Thyroid gland (tissue), 4 donors: Measurements from ENCODE around the gene AARSD1. TPM values are rescaled to one million over a fixed set of nuclear protein-coding genes. Genes with fewer than 3 reads are reported as not detected.

ENCODE experiments used
- DNase-seq, 2 donors: peaks; one replicate each; pipeline ENCODE4 v3.0.0-alpha.2; 2019
- H3K27ac ChIP-seq, 3 donors: fragments of 200-600 bp; sonication (generic); 1 replicate in 2 of 3; 2 replicates in 1 of 3; pipeline ENCODE4 v1.5.1; 2016 to 2019; ENCODE audit warnings: mild to moderate bottlenecking in 1 of 3, moderate library complexity in 1 of 3
- H3K27me3 ChIP-seq: fragments of 200-600 bp; sonication (generic); one replicate; pipeline ENCODE4 v1.5.1; 2019
- H3K36me3 ChIP-seq, 2 donors: fragments of 200-600 bp; sonication (generic); one replicate each; pipeline ENCODE4 v1.5.1; 2016 to 2019
- H3K4me1 ChIP-seq, 2 donors: fragments of 200-600 bp; sonication (generic); one replicate each; pipeline ENCODE4 v1.5.1; 2017 to 2019
- H3K4me3 ChIP-seq, 3 donors: fragments of 200-600 bp; sonication (generic); replicated peaks in 1 of 3; 1 replicate in 2 of 3; 2 replicates in 1 of 3; pipeline ENCODE4 v1.5.1; 2016; ENCODE audit warnings: mild to moderate bottlenecking in 1 of 3
- H3K9me3 ChIP-seq: fragments of 200-600 bp; sonication (generic); one replicate; pipeline ENCODE4 v1.5.1; 2017
- CTCF ChIP-seq, 6 experiments: fragments of 200-600 bp in 3 of 6; fragments of 450-650 bp in 3 of 6; sonication (generic) in 3 of 6; IDR thresholded peaks; one replicate each; pipeline ENCODE4 v1.5.1; 2016 to 2019; ENCODE audit warnings: antibody characterized with exemption in 6 of 6, mild to moderate bottlenecking in 2 of 6, inconsistent platforms in 1 of 6, moderate library complexity in 1 of 6
- POLR2A ChIP-seq, 2 donors: fragments of 450-650 bp; IDR thresholded peaks; one replicate each; pipeline ENCODE4 v1.6.1; 2017; ENCODE audit warnings: antibody characterized with exemption in 2 of 2, mild to moderate bottlenecking in 2 of 2, moderate library complexity in 1 of 2
- WGBS, 2 donors: methylation state at CpG; one replicate each; pipeline ENCODE4 v1.1.5; 2017; 5-methylcytosine and 5-hydroxymethylcytosine counted together
- intact Hi-C: fragments of 100-400 bp; cut with DNase I; formaldehyde crosslinking; loops from one replicate; pipeline ENCODE4 v1.15.1; 2023
- total RNA-seq, 4 donors: library from RNA; depleted of rRNA; stranded (reverse); fragments of >200 nt; gene quantifications; one replicate each; pipeline ENCODE4 v1.2.3, GENCODE V29; 2016

The AARSD1 gene
- total RNA-seq, 4 donors from 2014 or later = 25.6 to 37.9 (median 32.5) TPM

GRCh38 chr17:42989726-42990652 lies 25.7 kb upstream of the AARSD1 start:
- Histone ChIP-seq H3K9me3 (no peaks in the 10 kb centered on the region), H3K4me3 (no peak overlapping the region), H3K27ac (no peak overlapping the region), H3K4me1 (no peaks in the 10 kb centered on the region), H3K36me3 (peaks cover 60 to 68% of the 10 kb centered on the region in 2 donors), H3K27me3 (no peaks in the 10 kb centered on the region)
- WGBS, 2 donors = 85 to 93% methylated on average over 6 of the region's 6 CpGs
- TF ChIP-seq POLR2A (IDR thresholded peaks at IDR 0.05) = no peak
- no peak for TF ChIP-seq CTCF (IDR thresholded peaks at IDR 0.05)
- no peak for DNase-seq
- intact Hi-C loops = no loop called here

- intact Hi-C loops = no loop called here
- H3K4me3 ChIP-seq = no peak overlapping the region
- no peak for DNase-seq
- 95 to 97% methylated on average over 5 of the region's 5 CpGs for WGBS, 2 donors
- H3K36me3 ChIP-seq = peaks cover 60 to 70% of the 10 kb centered on the region in 2 donors
- H3K27me3 ChIP-seq = no peaks in the 10 kb centered on the region
- TF ChIP-seq POLR2A (IDR thresholded peaks at IDR 0.05) (no peak), CTCF (IDR thresholded peaks at IDR 0.05) (no peak)
- H3K4me1 ChIP-seq = no peaks in the 10 kb centered on the region
- no peaks in the 10 kb centered on the region for H3K9me3 ChIP-seq
- H3K27ac ChIP-seq = no peak overlapping the region
Measured at GRCh38 chr17:42989141-42989540, 24.9 kb upstream of the AARSD1 start.

GRCh38 chr17:42985225-42985624 lies 21.0 kb upstream of the AARSD1 start:
- H3K36me3 ChIP-seq = peaks cover 42 to 44% of the 10 kb centered on the region in 2 donors
- intact Hi-C loops = no loop called here

GRCh38 chr17:42982266-42982665 lies 18.0 kb upstream of the AARSD1 start:
- H3K4me3 ChIP-seq = no peak overlapping the region
- no peaks in the 10 kb centered on the region for H3K27me3 ChIP-seq
- H3K27ac ChIP-seq = no peak overlapping the region
- intact Hi-C loops = no loop called here
- TF ChIP-seq POLR2A (IDR thresholded peaks at IDR 0.05) (no peak), CTCF (IDR thresholded peaks at IDR 0.05) (no peak)
- H3K36me3 ChIP-seq = peaks cover 13 to 16% of the 10 kb centered on the region in 2 donors
- DNase-seq = no peak
- no peaks in the 10 kb centered on the region for H3K9me3 ChIP-seq
- peaks cover 15 to 17% of the 10 kb centered on the region in 2 donors for H3K4me1 ChIP-seq

More at GRCh38 chr17:42985225-42985624, 21.0 kb upstream of the AARSD1 start:
- no peak overlapping the region for H3K27ac ChIP-seq
- 0% methylated on average over 1 of the region's 1 CpG for WGBS, 2 donors
- H3K9me3 ChIP-seq = no peaks in the 10 kb centered on the region
- TF ChIP-seq POLR2A (IDR thresholded peaks at IDR 0.05) (no peak), CTCF (IDR thresholded peaks at IDR 0.05) (no peak)
- no peaks in the 10 kb centered on the region for H3K27me3 ChIP-seq
- no peak overlapping the region for H3K4me3 ChIP-seq
- no peak for DNase-seq
- H3K4me1 ChIP-seq = peaks cover 10 to 11% of the 10 kb centered on the region in 2 donors

- Histone ChIP-seq H3K4me1 (peaks cover 15 to 17% of the 10 kb centered on the region in 2 donors), H3K4me3 (peak overlapping the region; percentile 50 to 93 (median 84)), H3K27me3 (no peaks in the 10 kb centered on the region), H3K9me3 (no peaks in the 10 kb centered on the region), H3K27ac (peak overlapping the region; percentile 45 to 83 (median 56)), H3K36me3 (peaks cover 5 to 6% of the 10 kb centered on the region in 2 donors)
- DNase-seq = peak; percentile 61 to 66
- WGBS, 2 donors = 0 to 2% methylated on average over 16 to 35 of the region's 67 CpGs
- intact Hi-C loops = no loop called here
- no peak for TF ChIP-seq POLR2A (IDR thresholded peaks at IDR 0.05)
- peak in 3 of 6 experiments; percentile 27 to 59 (median 42) for TF ChIP-seq CTCF (IDR thresholded peaks at IDR 0.05)
Measured at GRCh38 chr17:42980766-42981397, 16.6 kb upstream of the AARSD1 start.
